GM12874 (cell line): ENCODE measurements around the gene EMX2.

ENCODE experiments used
- CTCF ChIP-seq: IDR thresholded peaks from 2 replicates; pipeline ENCODE4 v1.5.1; 2011; ENCODE audit warnings: low read depth, mild to moderate bottlenecking, control low read depth, low read length, moderate library complexity; ENCODE audit not compliant: insufficient read depth

EMX2 gene

GRCh38 chr10:117581961-117582360 lies 39.4 kb downstream of the EMX2 start:
- no peak for TF ChIP-seq CTCF

GRCh38 chr10:117587036-117587435 lies 44.5 kb downstream of the EMX2 start:
- TF ChIP-seq CTCF = no peak

- no peak for TF ChIP-seq CTCF
Observed at GRCh38 chr10:117590101-117590875, 47.7 kb downstream of the EMX2 start.

GRCh38 chr10:117591043-117591442 lies 48.5 kb downstream of the EMX2 start:
- TF ChIP-seq CTCF = no peak

- no peak for TF ChIP-seq CTCF
Observed at GRCh38 chr10:117594722-117595121, 52.2 kb downstream of the EMX2 start.

- no peak for TF ChIP-seq CTCF
Observed at GRCh38 chr10:117596706-117597105, 54.2 kb downstream of the EMX2 start.

- TF ChIP-seq CTCF = no peak
Observed at GRCh38 chr10:117597216-117597615, 54.7 kb downstream of the EMX2 start.
